GM12878 (cell line): ENCODE measurements around the gene RPS6KA2. TPM values are rescaled to one million over a fixed set of nuclear protein-coding genes. Genes with fewer than 3 reads are reported as not detected.

ENCODE experiments used
- ATAC-seq: fragments of 200-7000 bp; cut with Tn5 transposase; 3 replicates; pipeline ENCODE4 v1.9.1; 2020; ENCODE audit warnings: mild to moderate bottlenecking, moderate library complexity
- BruUV-seq: library from RNA; stranded (reverse); fragments of 400-500 nt; replicated peaks from 2 replicates; lab custom pipeline; 2021; lab: Mats Ljungman, UMichigan
- CTCF ChIA-PET: fragments of 300-600 bp; sonication (Branson Sonifier 250); formaldehyde crosslinking; extraction: SDS; loops from one replicate; lab custom pipeline; 2021; ENCODE audit warnings: inconsistent platforms; lab: Yijun Ruan, JAX
- POLR2A ChIA-PET: fragments of 350-600 bp; formaldehyde crosslinking; extraction: SDS; loops from one replicate; lab custom pipeline; 2021; ENCODE audit warnings: inconsistent platforms; lab: Charles Lee
- RAD21 ChIA-PET: fragments of 300-600 bp; sonication (Branson Sonifier 250); formaldehyde crosslinking; loops from one replicate; lab custom pipeline; 2023; ENCODE audit warnings: antibody characterized with exemption; ENCODE audit not compliant: unreplicated experiment; lab: Charles Lee
- SMC1A ChIA-PET: fragments of 300-600 bp; sonication (Branson Sonifier 250); formaldehyde crosslinking; loops from one replicate; lab custom pipeline; 2023; ENCODE audit not compliant: unreplicated experiment, uncharacterized antibody; lab: Charles Lee
- DNase-seq: peaks from one replicate; pipeline ENCODE4 v3.0.0-alpha.2; 2011; ENCODE audit warnings: low read depth, low spot score
- FAIRE-seq: peaks from 3 replicates; lab custom pipeline; 2011; peaks lifted over from hg19 to GRCh38; lab: Jason Lieb, UNC
- H2AFZ ChIP-seq: 2 replicates; pipeline ENCODE4 v1.6.0; 2011; ENCODE audit warnings: low read depth, low read length, control low read depth; ENCODE audit not compliant: control insufficient read depth
- H3K27ac ChIP-seq: 2 replicates; pipeline ENCODE4 v1.5.1; 2011; ENCODE audit warnings: control low read depth; ENCODE audit not compliant: control insufficient read depth, insufficient read depth
- H3K27me3 ChIP-seq, 2 experiments: replicated peaks in 1 of 2; 2 replicates each; pipeline versions ENCODE4 v1.6.0 to v1.6.1; 2011; ENCODE audit warnings: low read length in 1 of 2; ENCODE audit not compliant: control insufficient read depth in 2 of 2, insufficient read depth in 2 of 2
- H3K36me3 ChIP-seq, 2 experiments: 2 replicates each; pipeline ENCODE4 v1.5.1; 2011; ENCODE audit warnings: low read length in 1 of 2; ENCODE audit not compliant: control insufficient read depth in 2 of 2, insufficient read depth in 2 of 2
- H3K4me1 ChIP-seq: 2 replicates; pipeline ENCODE4 v1.6.1; 2011; ENCODE audit warnings: mild to moderate bottlenecking, low read length, moderate library complexity, mixed read lengths; ENCODE audit not compliant: control insufficient read depth, insufficient read depth
- H3K4me2 ChIP-seq: 2 replicates; pipeline ENCODE4 v1.6.0; 2011; ENCODE audit warnings: control low read depth; ENCODE audit not compliant: control insufficient read depth, insufficient read depth
- H3K4me3 ChIP-seq: fragments of 200-600 bp; sonication (generic); 2 replicates; pipeline ENCODE4 v1.5.1; 2016
- H3K79me2 ChIP-seq: 2 replicates; pipeline ENCODE4 v1.6.0; 2011; ENCODE audit warnings: low read length; ENCODE audit not compliant: control insufficient read depth, insufficient read depth
- H3K9ac ChIP-seq: 2 replicates; pipeline ENCODE4 v1.8.0; 2011; ENCODE audit warnings: low read length, control low read depth, mixed read lengths; ENCODE audit not compliant: control insufficient read depth, insufficient read depth
- H3K9me3 ChIP-seq: replicated peaks from 3 replicates; pipeline ENCODE4 v1.5.1; 2011; ENCODE audit warnings: mild to moderate bottlenecking, low read length; ENCODE audit not compliant: control insufficient read depth, insufficient read depth
- H4K20me1 ChIP-seq: 2 replicates; pipeline ENCODE4 v1.6.0; 2011; ENCODE audit not compliant: control insufficient read depth, insufficient read depth
- CTCF ChIP-seq, 3 experiments: IDR thresholded peaks in 2 of 3; conservative IDR thresholded peaks in 1 of 3; 2 replicates each; pipeline ENCODE4 v1.5.1; 2011; ENCODE audit warnings: low read depth in 3 of 3, low read length in 3 of 3, mild to moderate bottlenecking in 3 of 3, control low read depth in 2 of 3, moderate library complexity in 2 of 3, inconsistent platforms in 1 of 3, mixed read lengths in 1 of 3; ENCODE audit not compliant: control insufficient read depth in 2 of 3, insufficient read depth in 1 of 3; ENCODE audit errors: extremely low read depth in 1 of 3
- IKZF2 ChIP-seq, 2 experiments: fragments of 450-650 bp; IDR thresholded peaks; 2 replicates each; pipeline ENCODE4 v1.6.1; 2017; ENCODE audit warnings: mild to moderate bottlenecking in 2 of 2, moderate library complexity in 2 of 2
- KDM1A ChIP-seq: fragments of 200-600 bp; sonication (generic); IDR thresholded peaks from 2 replicates; pipeline ENCODE4 v1.6.1; 2016; ENCODE audit warnings: borderline replicate concordance
- POLR2A ChIP-seq: IDR thresholded peaks from 2 replicates; pipeline ENCODE4 v1.6.1; 2011; ENCODE audit warnings: low read depth, mild to moderate bottlenecking, low read length
- ZNF384 ChIP-seq: IDR thresholded peaks from 2 replicates; pipeline ENCODE4 v1.6.1; 2012; ENCODE audit warnings: low read depth, mild to moderate bottlenecking, low read length, improper control_type of control experiment, borderline replicate concordance
- WGBS: methylation state at CpG from one replicate; pipeline ENCODE4 v1.1.6; 2016; ENCODE audit warnings: low lambda C conversion rate; ENCODE audit not compliant: insufficient replicate concordance, insufficient coverage; ENCODE audit errors: missing lambda C conversion rate; 5-methylcytosine and 5-hydroxymethylcytosine counted together
- in situ Hi-C: fragments of 300-500 bp; cut with MboI; formaldehyde crosslinking; loops from 9 replicates; pipeline ENCODE4 v1.14.3; 2018; ENCODE audit warnings: mixed read lengths
- intact Hi-C: fragments of 100-400 bp; cut with micrococcal nuclease; formaldehyde crosslinking; loops from one replicate; pipeline ENCODE4 v1.14.2; 2022; ENCODE audit not compliant: unreplicated experiment
- polyA plus RNA-seq, 11 experiments: library from polyadenylated mRNA; depleted of rRNA in 4 of 11; unstranded in 6 of 11; stranded (reverse) in 5 of 11; fragments of >200 nt; fragmentation: Nextera tagmentation in 4 of 11; fragmentation: Illumina TruSeq in 1 of 11; extraction: Ambion mirVana in 4 of 11; extraction: Trizol in 1 of 11; gene quantifications; 1 replicate in 1 of 11; 2 replicates in 10 of 11; pipeline versions ENCODE4 v1.2.1 to v1.2.3, GENCODE V29; 2011 to 2016; ENCODE audit warnings: inconsistent platforms in 2 of 11, missing spikeins in 2 of 11, low read depth in 1 of 11
- total RNA-seq, 4 experiments: library from RNA; depleted of rRNA in 3 of 4; stranded (reverse); fragments of >200 nt in 3 of 4; fragmentation: Illumina TruSeq in 1 of 4; extraction: Trizol in 1 of 4; gene quantifications; 2 replicates each; pipeline versions ENCODE4 v1.2.1 to v1.2.3, GENCODE V29; 2013 to 2021

The RPS6KA2 gene
- total and polyA plus RNA-seq, 10 of the 15 experiments (the other 5 are each of a cell fraction or from before 2014, with no cell fraction given), result 0.02 to 1.0 (median 0.22) TPM; not detected in 1

- TF ChIP-seq CTCF (IDR thresholded peaks at IDR 0.05 in 2 of 3, conservative IDR thresholded peaks at IDR 0.05 in 1 of 3; ENCODE audit: control insufficient read depth in 2 of 3, extremely low read depth in 1 of 3, insufficient read depth in 1 of 3, low read depth in 3 of 3, low read length in 3 of 3) (no peak), ZNF384 (no peak)
Measured at GRCh38 chr6:166389119-166389518, 237.9 kb downstream of the RPS6KA2 start (continued).

GRCh38 chr6:166388290-166389004, 238.6 kb downstream of the RPS6KA2 start:
- POLR2A ChIA-PET, result interaction anchor here (0.5 kb wide), 1 partner anchor 12 kb away, joined by 3 read pairs; no protein-coding TSS in a partner anchor
- ATAC-seq, result no peak
- TF ChIP-seq POLR2A (no peak), IKZF2 (IDR thresholded peaks at IDR 0.05) (no peak), KDM1A (no peak)
- Histone ChIP-seq H3K4me1 (peaks cover 5% of the 10 kb centered on the region), H3K27ac (no peak overlapping the region), H2AFZ (no peak overlapping the region), H3K36me3 (no peaks in the 10 kb centered on the region), H3K27me3 (no peaks in the 10 kb centered on the region), H3K4me3 (no peak overlapping the region), H3K9ac (no peak overlapping the region), H3K4me2 (no peak overlapping the region), H3K9me3 (no peaks in the 10 kb centered on the region), H3K79me2 (peaks cover 2% of the 10 kb centered on the region), H4K20me1 (no peaks in the 10 kb centered on the region)
- SMC1A ChIA-PET, result interaction anchor here (0.8 to 3.0 kb wide), 5 partner anchors 10 to 78 kb away, joined by 3 to 16 read pairs (median 4); no protein-coding TSS in a partner anchor
- CTCF ChIA-PET, result interaction anchor here (1.3 to 7.2 kb wide), 5 partner anchors 12 to 112 kb away, joined by 3 to 51 read pairs (median 6); no protein-coding TSS in a partner anchor
- in situ Hi-C loops, result loop anchor here (5.0 kb wide), 1 partner anchor 111 kb away; no protein-coding TSS in a partner anchor
- WGBS, result 75% methylated on average over 13 of the region's 13 CpGs
- DNase-seq, result no peak
- BruUV-seq, result no TSS peak
- intact Hi-C loops, result no loop called here
- FAIRE-seq, result no peak
- RAD21 ChIA-PET, result interaction anchor here (0.8 to 1.6 kb wide), 4 partner anchors 10 to 76 kb away, joined by 3 to 4 read pairs (median 4); no protein-coding TSS in a partner anchor
